NCI-H2196 (cell line): ENCODE measurements around the gene ANKRD26.
"Not testable (repeated sequence)": the region's sequence is repeated elsewhere in the genome, so short reads cannot be mapped to it uniquely, and the experiment has no call there.

Source experiments
- DNase-seq: peaks from one replicate; lab custom pipeline; 2025; ENCODE audit not compliant: unreplicated experiment; lab: John Stamatoyannopoulos, UW

Gene ANKRD26

GRCh38 chr10:27099916-27100812 lies at the start of gene ANKRD26:
Gene ANKRD26 (minus strand): TSS chr10:27100494. CDS start chr10:27100326, 168 bp downstream.
- DNase-seq = peak; percentile 94

GRCh38 chr10:27147701-27148100 lies 47.4 kb upstream of the ANKRD26 start:
- no peak for DNase-seq

GRCh38 chr10:27145937-27146336 lies 45.6 kb upstream of the ANKRD26 start:
- no peak for DNase-seq

GRCh38 chr10:27143686-27144085 lies 43.4 kb upstream of the ANKRD26 start:
- DNase-seq = no peak

- DNase-seq = no peak
Measured at GRCh38 chr10:27138277-27138676, 38.0 kb upstream of the ANKRD26 start.

GRCh38 chr10:27134371-27134770 lies 34.1 kb upstream of the ANKRD26 start:
- DNase-seq = no peak

GRCh38 chr10:27108165-27108564 lies 7.9 kb upstream of the ANKRD26 start:
- DNase-seq = no peak

- DNase-seq = no peak
Measured at GRCh38 chr10:27104919-27105318, 4.6 kb upstream of the ANKRD26 start.

GRCh38 chr10:27100813-27101347 lies 586 bp upstream of the ANKRD26 start:
- DNase-seq = no peak

GRCh38 chr10:27099448-27099847 lies 846 bp downstream of the ANKRD26 start:
- no peak for DNase-seq

GRCh38 chr10:27088119-27089044 lies 11.9 kb downstream of the ANKRD26 start:
- no peak for DNase-seq

GRCh38 chr10:27072436-27073114 lies 27.7 kb downstream of the ANKRD26 start:
- no peak for DNase-seq

- no peak for DNase-seq
Measured at GRCh38 chr10:27068217-27068891, 31.9 kb downstream of the ANKRD26 start.

GRCh38 chr10:27065084-27065483 lies 35.2 kb downstream of the ANKRD26 start:
- DNase-seq = no peak

- no peak for DNase-seq
Measured at GRCh38 chr10:27052656-27053055, 47.6 kb downstream of the ANKRD26 start.

- DNase-seq = not testable (repeated sequence)
Measured at GRCh38 chr10:27045247-27045646, 55.0 kb downstream of the ANKRD26 start.

GRCh38 chr10:27041196-27041595 lies 59.1 kb downstream of the ANKRD26 start:
- no peak for DNase-seq

GRCh38 chr10:27038168-27038567 lies 62.1 kb downstream of the ANKRD26 start:
- DNase-seq = no peak

GRCh38 chr10:27035163-27035562 lies 65.1 kb downstream of the ANKRD26 start:
- no peak for DNase-seq

GRCh38 chr10:27030060-27030459 lies 70.2 kb downstream of the ANKRD26 start:
- no peak for DNase-seq
